Medulla oblongata (tissue), 1 donor: ENCODE results near the gene P4HTM.

Experiments used
- DNase-seq: peaks from one replicate; pipeline ENCODE4 v3.0.0-alpha.2; 2015; ENCODE audit errors: extremely low spot score

Gene P4HTM

GRCh38 chr3:49025005-49025792 lies 35.2 kb downstream of the P4HTM start:
- no peak for DNase-seq

DNA sequence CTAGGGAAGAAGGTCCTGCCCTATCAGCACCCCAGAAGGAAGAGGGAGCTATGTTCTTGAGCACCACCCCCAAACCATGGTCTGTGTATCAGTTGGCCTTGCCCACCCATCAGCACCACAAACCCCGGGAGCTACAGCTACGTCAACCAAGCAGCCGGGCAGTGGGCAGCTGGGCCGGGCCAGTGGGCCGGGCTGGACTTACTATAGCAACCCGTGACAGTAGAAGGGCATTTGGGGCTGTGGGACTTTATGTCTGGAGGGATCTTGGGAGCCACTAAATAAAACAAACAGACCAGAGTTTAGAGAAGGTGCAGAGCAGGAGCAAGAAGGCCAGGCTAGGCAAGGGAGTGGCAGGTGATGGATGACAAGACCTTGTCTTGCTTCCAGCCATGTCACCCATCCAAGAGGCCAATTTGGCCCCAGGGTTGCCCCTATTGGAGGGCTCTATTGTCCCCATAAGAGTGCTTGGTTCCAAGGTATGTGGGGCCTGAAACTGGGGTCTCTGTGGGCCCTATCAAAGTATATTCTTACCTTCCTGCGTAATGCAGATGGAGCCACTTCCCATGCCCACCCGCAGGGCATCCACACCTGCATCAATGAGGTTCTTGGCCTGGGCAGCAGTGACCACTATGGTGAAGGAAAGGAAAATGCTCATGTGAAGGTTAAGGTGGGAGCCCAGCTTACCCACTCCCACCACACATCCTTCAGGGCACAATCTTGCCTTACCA lies 35.9 kb downstream of the P4HTM start:
- DNase-seq, result no peak

GRCh38 chr3:49026536-49026935 lies 36.5 kb downstream of the P4HTM start:
- no peak for DNase-seq

- DNase-seq, result no peak
Measured at GRCh38 chr3:49027634-49028033, 37.6 kb downstream of the P4HTM start.

DNA sequence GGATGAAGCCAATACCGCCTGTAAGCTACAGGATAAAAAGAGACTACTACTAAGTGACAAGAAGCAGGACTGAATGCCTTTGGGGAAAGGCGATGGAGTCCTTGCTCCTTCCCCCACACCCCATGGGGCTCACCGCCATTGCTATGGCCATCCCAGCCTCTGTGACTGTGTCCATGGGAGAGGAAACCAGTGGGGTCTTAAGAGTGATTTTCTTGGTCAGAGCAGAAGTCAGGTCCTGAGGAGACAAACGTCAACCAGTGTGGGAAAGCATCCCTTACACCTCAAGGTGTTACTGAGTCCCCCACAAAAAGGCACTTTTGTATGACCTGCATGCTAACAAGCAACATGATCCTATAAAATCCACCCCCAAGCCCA lies 38.2 kb downstream of the P4HTM start:
- no peak for DNase-seq

- peak; percentile 96 for DNase-seq
Measured at GRCh38 chr3:49028673-49029562, 38.9 kb downstream of the P4HTM start, which contains the start of gene IMPDH2. TSS of gene IMPDH2 (minus strand) at chr3:49029398. CDS start at chr3:49029350, 48 bp downstream.

GRCh38 chr3:49029563-49029884 lies 39.5 kb downstream of the P4HTM start:
- DNase-seq, result no peak

DNA sequence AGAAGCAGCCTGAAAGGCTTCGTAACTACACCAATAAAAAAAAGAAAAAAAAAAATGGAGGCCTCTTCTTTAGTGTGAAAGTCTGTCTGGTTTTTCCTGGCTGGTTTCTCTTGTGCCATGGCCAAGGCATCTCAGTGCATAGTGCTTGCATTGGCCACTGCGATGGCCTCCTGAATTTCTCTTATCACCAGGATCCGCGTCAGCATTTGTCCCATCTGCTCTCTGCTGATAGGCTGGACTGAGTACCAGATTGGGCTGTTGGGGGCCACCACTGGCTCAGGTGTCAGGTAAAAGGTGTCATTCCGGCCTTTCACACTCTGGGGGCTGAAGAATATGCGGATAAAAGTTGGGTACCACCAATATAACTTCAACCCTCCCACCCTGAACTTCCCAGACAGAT lies 40.3 kb downstream of the P4HTM start:
- DNase-seq, result no peak

DNA sequence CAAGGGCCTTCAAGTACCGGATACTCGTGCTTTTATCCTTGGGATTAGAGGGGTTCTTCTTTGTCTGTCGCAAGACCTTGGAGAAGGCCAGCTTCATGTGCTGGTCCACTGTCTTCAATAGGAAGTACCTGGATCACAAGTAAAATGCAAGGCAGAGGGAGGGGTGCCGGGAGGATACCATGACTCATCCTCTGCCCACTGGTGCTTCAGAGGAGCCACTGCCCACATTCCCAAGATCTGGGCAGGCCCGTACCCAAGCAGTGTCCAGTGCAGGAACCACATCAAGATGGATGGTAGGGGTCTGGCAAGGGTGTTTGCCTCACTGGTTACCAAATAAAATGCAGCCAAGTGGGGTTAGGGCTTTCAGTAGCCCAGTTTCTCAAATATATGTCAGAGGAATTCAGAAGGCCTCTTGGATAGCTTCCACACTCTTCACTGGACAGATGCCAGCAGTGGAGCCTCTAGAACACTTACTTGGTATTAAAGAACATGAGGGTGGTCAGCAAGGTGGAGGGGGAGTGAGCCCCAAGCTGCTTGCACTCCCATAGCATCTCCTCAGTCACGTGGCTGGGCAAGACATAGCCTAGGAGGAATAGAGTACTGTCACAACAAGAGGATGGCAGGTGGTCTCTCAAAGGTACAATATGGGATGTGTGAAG lies 42.7 kb downstream of the P4HTM start:
- DNase-seq, result no peak

GRCh38 chr3:49034650-49035049 lies 44.6 kb downstream of the P4HTM start:
- no peak for DNase-seq

DNA sequence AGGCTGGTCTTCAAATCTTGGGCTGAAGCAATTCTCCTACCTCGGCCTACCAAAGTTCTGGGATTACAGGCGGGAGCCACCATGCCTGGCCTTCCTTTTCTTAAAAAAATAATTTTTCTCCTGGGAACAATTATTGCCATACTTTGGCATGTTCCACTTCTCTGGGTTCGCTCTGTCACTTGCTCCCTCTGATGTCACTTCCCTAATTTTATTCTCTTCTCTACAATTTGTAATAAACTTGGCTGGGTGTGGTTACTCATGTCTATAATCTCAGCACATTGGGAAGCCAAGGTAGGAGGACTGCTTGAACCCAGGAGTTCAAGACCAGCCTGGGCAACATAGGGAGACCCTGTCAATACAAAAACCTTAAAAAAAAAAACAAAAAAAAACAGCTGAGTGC lies 45.2 kb downstream of the P4HTM start:
- no peak for DNase-seq

DNA sequence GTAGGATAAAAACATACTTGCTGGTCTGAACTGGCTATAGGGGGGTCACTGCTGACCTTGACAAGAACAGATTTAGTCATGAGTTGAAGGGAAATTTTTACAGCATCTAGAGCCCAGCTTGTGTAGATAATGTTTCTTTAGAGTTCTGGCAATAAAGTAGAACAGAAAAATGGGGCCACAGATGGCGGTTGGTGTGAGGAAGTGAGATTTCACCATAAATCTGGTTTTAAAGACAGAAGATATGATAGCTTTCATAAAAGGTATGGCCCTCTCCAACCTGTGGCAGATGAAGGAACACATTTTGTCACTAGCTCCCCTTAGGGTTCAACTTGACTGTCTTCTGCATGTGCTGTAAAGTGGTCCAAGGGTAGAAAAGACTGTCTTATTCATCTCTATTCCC lies 63.5 kb downstream of the P4HTM start:
- DNase-seq, result no peak

- no peak for DNase-seq
Measured at GRCh38 chr3:49054344-49054862, 64.4 kb downstream of the P4HTM start.
